HG03439 (cell line): ENCODE measurements around the gene SUPT7L.
A peak's percentile ranks its signal among the peaks of the same experiment; 100 is the strongest.
"Not testable (repeated sequence)": the region's sequence is repeated elsewhere in the genome, so short reads cannot be mapped to it uniquely, and the experiment has no call there.

Experiments
- ATAC-seq: cut with Tn5 transposase; IDR thresholded peaks from one replicate; pipeline ENCODE4 v1.9.1; 2021; ENCODE audit warnings: mild to moderate bottlenecking, moderate library complexity; ENCODE audit not compliant: unreplicated experiment

Gene SUPT7L

DNA sequence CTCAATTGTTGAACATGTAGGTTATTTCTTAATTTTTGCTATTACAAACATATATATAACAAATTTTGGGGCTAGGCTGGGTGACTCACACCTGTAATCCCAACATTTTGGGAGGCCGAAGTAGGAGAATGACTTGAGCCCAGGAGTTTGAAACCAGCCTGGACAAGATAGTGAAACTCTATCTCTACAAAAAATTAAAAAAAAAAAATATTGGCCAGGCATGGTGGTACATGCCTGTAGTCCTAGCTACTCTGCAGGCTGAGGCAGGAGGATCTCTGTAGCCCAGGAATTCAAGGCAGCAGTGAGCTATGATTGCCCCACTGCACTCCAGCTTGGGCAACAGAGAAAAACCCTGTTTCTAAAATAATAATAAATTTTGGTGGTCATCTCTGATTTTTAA is 23.8 kb upstream of the SUPT7L start:
- no peak for ATAC-seq

DNA sequence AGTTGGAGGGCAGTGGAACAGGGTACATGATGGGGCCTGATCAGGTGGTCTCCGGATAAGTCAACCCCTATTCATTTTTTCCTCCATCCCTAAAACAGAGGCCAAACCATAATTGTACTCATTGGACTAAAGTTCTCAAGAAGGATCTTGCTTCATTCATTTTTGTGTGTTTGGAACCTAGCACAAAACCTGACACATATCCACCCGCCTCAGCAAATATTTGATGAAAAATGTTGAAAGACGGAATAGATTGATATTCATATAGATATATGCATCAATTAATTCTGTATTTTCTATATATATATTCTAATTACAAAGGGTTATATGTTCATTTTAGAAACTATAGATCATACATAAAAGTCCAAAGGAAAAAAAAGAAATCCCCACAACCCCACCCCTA is 22.2 kb upstream of the SUPT7L start:
- no peak for ATAC-seq

DNA sequence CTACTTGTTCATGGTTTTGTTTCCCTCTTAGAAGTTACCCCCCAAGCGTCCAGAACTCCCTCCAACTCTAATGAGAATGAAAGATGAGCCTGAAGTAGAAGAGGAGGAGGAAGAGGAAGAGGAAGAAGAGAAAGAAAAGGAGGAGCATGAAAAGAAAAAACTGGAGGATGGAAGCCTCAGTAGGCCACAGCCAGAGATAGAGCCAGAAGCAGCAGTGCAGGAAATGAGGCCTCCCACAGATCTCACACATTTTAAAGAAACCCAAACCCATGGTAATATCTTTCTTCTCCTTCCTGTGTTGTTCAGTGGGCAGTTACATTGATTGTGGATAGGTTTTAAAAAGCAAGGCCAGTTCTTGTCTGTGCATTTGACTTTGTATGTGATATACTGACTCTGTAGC is 21.6 kb upstream of the SUPT7L start:
- ATAC-seq: not testable (repeated sequence)

DNA sequence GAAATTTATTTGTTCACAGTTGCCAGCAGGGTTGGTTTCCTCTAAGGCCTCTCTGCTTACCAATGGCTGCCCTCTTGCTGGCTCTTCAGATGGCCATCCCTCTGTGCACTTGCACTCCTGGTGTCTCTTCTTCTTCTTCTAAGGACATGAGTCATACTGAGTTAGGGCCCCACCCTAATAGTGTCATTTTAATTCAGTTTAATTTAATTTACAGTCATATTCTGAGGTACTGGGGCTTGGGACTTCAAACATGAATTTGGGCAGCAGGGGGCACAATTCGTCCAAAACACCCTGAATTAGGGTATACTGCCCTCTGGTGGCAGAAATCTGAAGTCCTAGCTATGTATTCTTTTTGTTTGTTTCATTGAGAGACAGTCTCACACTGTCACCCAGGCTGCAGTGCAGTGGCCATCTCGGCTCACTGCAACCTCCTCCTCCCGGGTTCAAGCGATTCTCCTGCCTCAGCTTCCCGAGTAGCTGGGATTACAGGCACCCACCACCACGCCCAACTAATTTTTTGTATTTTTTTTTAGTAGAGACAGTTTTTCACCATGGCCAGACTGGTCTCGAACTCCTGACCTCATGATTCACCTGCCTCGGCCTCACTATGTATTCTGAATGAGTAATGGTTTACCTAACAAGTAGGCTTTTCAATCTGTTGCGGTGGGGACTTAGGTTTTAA is 20.1 kb upstream of the SUPT7L start:
- peak; percentile 62 for ATAC-seq

DNA sequence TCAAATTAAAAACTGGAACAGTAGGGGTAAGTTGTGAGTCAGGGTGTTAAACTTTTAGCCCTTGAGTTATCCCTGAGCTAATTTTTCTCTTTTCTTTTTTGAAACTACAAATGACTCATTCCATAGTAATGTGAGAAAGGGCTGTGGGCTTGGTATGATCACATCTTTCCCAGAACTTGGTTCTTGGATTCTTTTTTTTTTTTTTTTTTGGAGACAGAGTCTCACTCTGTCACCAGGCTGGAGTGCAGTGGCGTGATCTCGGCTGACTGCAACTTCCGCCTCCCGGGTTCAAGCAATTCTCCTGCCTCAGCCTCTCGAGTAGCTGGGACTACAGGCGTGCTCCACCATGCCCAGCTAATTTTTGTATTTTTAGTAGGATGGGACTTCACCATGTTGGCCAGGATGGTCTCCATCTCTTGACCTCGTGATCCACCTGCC is 18.9 kb upstream of the SUPT7L start:
- not testable (repeated sequence) for ATAC-seq

DNA sequence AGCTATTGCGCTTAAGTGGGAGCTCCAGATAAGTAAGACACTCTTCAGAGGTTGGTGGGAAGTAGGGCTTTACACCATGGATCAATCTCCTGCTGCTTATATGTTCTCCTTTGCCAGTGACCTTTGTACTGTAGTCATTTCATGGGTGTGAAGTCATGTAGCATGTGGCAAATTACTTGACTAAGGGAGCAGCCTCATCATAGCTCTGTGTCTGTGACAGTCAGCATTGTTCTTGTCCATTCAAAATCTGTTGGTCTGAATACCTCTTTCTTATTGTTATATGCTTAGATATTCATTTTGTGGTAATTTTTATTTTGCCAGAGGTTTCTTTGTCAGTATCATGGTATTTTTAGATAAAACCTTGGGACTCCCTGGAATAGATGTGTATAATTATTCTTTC is 18.4 kb upstream of the SUPT7L start:
- no peak for ATAC-seq

DNA sequence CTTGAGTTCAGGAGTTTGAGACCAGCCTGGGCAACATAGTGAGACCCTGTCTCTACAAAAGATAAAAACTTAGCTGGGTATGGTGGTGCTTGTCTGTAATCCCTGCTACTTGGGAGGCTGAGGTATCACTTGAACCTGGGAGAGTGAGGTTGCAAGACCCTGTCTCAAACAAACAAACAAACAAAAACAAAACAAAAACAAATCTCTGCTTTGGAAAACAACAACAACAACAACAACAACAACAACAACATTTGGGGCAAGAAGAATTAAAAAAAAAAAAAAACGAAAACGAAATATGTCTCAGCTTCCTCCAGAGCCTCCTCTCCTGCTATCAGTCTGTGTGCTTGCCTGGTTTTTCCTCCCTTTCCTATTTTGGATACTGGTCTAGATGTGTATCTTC is 17.2 kb upstream of the SUPT7L start:
- no peak for ATAC-seq

DNA sequence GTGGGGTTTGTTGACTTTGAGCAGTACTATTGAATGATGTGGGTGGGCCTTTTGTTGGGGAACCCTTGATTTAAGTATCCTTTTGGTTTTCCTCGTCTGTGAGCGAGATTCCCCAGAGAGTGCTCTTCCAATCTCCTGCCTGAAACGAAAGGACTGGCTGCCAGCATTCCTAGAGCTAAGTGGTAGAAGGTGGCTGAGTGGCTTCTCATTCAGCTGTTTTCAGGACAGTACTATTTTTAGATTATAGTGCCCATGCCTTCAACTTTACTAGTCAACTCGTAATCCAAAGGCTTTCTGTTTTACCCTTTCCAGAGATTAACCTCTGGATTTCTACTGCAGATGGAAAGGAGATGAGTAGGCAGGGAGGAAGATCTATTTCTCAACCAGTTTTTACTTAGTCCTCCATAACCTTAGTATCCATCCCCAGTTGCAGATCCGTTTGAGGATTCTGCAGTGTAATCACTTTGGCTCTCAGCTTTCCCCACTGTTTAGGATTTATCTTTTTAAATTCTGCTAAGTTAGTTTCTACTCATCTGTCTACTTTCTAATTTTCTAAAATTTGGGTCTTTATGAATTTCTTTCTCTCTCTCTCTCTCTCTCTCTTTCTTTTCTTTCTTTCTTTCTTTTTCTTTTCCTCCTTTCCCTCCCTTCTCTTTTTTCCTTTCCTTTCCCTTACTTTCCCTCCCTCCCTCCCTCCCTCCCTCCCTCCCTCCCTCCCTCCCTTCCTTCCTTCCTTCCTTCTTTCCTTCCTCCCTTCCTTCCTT is 9.5 kb upstream of the SUPT7L start:
- ATAC-seq: no peak

DNA sequence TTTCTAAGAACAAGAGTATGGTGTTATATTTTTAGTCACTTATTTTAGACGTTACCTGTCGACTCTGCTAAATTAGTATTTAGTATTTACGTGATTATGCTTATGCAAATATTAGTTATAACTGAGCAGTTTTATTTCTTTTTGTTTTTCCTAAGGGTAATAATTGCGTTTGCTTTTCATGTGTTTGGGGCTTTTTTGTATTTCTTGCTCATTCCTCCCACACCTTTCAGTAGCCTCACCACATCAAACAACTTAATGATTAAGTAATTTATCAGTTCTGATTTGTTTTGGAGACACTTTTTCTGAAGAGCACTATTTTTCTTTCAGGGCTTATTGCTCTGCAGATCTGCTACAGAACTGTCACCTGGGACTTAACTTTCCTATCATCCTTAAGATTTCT is 7.8 kb upstream of the SUPT7L start:
- ATAC-seq: no peak

DNA sequence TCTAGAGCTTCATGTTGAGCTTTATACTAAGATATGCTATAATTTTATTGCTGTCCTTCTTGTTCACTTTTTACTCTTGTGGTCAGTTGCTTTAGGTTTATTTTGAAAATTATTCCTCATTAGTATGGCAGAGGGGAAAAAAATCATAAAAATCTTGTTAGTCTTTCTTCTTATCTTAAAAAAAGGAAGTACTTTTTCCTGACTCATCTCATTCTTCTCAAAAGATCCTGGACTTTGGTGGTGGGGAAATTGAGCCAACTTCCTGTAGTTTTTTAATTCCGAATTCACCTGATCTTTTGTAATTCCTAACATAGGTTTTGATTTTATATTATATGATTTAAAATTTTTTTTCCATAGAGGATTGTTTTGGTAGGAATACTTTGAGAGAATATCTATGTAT is 4.0 kb upstream of the SUPT7L start:
- ATAC-seq: no peak

DNA sequence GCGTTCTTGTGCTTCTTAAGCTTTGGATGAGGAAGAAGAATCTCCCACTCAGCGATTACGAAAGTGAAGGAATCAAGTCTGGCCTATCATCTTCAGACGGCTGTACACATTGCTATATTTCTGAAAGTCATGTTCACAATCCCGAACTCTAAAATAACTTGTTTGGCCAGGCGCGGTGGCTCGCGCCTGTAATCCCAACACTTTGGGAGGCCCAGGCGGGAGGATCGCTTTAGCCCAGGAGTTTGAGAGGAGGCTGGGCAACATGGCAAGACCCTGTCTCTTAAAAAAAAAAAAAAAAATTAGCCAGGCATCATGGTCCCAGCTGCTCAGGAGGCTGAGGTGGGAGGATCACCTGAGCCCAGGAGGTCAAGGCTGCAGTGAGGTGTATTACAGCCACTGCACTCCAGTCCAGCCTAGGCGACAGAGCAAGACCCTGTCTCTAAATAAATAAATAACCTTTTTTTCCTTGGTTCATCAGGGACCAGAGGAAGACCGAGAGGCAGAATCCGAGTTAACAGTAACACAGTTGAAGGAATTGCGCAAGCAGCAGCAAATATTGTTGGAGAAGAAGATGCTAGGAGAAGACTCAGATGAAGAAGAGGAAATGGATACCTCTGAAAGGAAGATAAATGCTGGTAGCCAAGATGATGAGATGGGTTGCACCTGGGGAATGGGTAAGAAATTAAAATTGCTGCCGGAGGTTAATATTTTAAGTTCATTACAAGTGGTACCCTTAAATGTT is 1.4 kb upstream of the SUPT7L start:
- ATAC-seq: no peak

DNA sequence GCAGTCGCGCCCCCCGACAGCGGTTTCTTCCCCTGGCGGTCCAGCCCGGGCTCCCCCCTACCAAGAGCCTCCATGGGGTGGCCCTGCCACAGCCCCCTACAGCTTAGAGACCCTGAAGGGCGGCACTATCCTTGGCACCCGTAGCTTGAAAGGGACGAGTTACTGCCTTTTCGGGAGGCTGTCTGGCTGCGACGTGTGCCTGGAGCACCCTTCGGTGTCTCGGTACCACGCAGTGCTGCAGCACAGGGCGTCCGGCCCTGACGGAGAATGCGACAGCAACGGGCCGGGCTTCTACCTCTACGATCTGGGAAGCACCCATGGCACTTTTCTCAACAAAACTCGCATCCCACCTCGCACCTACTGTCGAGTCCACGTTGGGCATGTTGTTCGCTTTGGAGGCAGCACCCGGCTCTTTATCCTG is 750 bp upstream of the SUPT7L start:
- peak; percentile 8 for ATAC-seq

DNA sequence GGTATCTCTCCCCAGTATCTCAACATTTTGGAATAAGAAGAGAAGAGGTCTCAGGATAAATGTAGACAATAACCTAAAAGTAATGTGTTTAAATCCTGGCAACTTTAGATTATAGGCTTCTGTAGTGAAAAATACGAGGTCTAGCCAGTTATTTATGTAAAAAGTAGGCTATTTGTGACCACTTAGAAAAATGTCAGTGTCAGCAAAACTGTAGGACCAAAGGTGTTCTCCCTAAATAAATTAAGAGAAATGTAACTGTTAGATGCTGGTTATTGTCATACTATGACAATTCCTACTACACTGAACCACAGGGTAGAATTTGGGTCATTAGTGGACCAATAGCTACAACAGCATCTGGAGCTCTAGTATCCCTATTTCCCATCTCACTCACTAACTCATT is 2.0 kb downstream of the SUPT7L start:
- no peak for ATAC-seq

DNA sequence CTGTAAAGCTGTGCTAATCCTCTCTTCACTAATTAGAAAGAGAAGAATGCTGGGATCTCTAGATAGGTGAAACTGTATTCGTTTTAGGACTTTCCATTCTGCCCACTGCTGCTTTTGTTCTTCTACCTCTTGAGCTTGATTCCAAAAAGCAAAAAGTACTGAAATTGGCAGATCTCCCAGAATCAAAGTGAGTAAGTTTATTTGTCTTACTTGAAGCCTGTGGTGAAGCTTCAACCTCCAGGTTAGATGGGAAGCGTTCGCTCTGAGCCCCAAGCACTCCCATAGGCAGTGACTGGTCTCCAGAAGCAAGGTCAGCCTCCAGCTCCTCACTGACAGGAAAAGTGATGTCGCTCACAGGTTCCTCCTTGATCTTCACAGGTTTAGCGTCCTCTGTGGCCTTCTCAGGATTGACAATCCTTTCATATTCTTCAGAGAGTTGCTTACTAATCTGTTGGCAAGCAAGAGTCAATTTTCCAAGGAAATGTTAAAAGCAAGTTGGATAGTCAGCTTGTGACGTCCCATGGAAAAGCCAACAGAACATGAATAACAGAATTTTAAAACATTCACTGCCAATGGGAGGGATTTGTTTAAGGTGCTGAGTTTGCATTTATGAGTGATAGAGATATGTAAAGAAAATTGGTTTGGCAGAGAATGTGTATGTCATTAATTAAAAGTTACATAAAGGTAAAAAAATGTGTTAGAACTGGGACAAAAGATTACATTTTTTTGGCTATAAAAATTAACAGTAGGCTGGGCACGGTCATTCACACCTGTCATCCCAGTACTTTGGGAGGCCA is 8.1 kb downstream of the SUPT7L start:
- no peak for ATAC-seq

DNA sequence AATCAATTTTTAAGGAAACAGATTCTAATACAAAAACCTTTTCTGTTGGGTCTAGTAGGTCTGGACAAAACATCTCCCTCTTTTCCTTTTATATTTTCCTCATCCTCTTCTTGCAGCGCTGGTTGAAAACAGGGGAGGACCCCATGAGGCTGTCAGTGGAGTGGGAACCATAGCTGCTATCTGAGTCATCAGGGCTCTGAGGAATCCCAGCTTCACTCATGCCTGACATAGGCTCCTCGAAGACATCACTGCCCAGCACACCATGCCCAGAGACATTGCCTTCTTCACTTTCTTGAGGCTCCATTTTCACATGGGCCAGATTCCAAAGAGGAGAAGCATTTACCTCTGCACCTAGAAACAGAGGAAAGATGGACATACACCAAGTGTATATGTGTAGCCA is 10.0 kb downstream of the SUPT7L start:
- ATAC-seq: no peak

DNA sequence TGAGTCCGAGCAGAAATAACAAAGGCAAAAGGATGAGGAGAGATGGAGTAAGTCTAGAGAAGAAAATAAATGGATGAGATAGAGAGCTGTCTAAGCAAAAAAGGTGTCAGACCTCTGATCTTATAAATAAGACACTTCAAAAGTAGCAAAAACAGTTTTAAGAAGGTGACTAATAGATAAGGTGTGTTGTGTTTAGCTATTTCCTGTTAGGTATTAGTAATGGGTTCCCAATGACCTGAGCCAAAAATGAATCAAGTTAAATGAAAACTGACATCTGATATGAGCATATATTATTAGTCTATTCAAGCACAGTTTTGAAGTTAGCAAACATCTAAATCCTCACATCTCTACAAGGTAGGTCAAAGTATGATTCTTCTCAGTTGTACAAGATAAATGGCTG is 10.6 kb downstream of the SUPT7L start:
- ATAC-seq: no peak

DNA sequence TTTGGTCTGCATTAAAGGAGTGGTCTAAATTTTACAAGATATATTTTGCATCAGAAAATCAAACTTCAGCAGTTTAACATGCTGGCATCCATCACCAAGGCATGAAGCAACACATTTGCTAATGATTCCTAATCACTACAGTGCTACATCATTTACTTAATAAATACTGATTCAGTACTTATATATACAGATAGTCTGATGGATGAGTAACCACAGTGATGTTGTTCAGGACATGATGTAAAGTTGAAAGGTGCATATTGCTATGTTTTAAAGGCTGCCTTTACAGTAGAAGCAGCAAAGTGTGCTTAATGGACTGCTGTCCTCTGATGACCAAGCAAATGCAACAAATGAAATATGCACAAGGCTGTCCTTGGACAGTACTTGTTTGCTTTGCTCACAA is 11.1 kb downstream of the SUPT7L start:
- ATAC-seq: no peak

DNA sequence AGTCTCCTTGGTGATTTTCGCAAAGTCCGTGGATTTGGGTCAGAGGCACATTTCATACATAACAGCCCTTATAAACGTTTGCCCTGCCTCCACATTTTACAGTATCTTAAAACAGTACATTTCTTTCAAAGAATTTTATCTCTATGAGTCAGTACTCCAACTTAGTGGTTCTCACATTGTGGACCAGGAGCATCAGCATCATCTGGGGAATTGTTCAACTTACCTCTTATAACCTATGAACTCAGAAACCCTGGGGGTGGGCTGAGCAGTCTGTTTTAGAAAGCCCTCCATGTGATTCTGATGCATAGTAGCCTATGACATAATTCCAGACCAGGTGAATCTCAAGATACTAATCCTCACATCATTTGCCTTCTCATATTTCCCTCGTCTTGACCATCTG is 12.4 kb downstream of the SUPT7L start:
- ATAC-seq: no peak

DNA sequence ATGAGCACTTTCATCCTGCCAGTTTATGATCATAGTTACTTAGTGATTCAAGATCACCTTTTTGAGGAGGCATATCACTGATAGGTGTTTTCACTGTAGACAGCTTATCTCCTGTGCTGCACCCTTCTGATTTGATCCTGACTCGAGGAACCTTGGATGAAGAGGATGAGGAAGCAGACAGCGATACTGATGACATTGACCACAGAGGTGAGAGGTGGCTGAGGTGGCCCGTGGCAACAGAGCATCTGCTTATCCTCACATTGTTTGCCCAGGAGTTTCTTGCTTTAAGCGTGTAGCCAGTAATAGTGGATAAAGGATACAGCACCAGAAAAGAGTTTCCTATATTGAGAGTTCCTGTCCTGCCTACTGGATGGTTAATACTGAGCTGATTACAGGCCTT is 15.7 kb downstream of the SUPT7L start:
- ATAC-seq: no peak

DNA sequence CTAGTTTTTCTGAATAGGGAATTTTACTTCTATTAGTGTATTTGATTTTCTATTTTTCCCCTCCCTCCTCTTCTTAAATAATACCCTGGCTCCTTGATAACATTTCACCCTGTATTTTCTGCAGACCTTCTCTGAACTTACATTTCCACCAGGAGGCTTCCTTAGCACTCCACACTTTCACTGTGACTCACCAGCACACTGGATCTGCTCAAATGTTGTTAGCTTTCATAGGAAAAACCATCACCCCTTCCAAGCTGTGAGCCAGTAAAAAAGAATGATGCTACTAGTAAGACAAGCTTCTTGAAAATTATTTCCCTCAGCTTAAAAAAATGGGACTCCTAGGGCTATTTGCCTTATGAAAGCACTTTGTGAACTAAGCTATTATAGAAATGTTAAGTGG is 16.1 kb downstream of the SUPT7L start:
- no peak for ATAC-seq

DNA sequence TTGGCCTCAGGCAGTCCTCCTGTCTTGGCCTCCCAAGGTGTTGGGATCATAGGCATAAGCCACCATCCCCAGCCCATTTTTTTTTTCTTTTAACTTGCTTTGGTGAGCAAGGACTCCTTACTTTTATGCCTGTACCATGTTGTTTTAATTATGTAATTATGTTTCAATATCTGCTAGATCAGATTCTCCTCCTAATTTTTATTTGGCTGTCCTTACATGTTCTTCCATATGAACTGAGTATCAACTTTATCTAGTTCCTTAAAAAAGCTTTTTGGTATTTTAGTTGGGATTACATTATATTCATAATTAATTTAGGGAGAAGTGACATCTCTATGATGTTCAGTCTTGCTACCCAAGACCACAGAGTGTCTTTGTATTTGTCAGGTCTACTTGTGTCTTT is 18.2 kb downstream of the SUPT7L start:
- no peak for ATAC-seq
